Measurements from ENCODE around the gene RNU1-4.
"Not testable (repeated sequence)": the region's sequence is repeated elsewhere in the genome, so short reads cannot be mapped to it uniquely, and the experiment has no call there.

GRCh38 chr1:16773723-16774122 lies 33.4 kb downstream of the RNU1-4 start:
- TF ChIP-seq CTCF (conservative IDR thresholded peaks at IDR 0.05; ENCODE audit: low read depth in 2 of 2); JUNB (IDR thresholded peaks at IDR 0.05; ENCODE audit: unreplicated experiment); ZNF114 (CRISPR knock-in tag; IDR thresholded peaks at IDR 0.05); POLR2AphosphoS5 (IDR thresholded peaks at IDR 0.05; ENCODE audit: low read depth); REST (IDR thresholded peaks at IDR 0.05; ENCODE audit: unreplicated experiment); EZH2 (IDR thresholded peaks at IDR 0.05; ENCODE audit: low read depth, unreplicated experiment); EZH2phosphoT487 (IDR thresholded peaks at IDR 0.05; ENCODE audit: unreplicated experiment); ZNF462 (CRISPR knock-in tag; IDR thresholded peaks at IDR 0.05); ZNF331 (CRISPR knock-in tag; IDR thresholded peaks at IDR 0.05; ENCODE audit: low read depth); ETS1 (IDR thresholded peaks at IDR 0.05); STAT1 (IDR thresholded peaks at IDR 0.05; ENCODE audit: unreplicated experiment): not testable (repeated sequence)
